Measurements from ENCODE around the gene FOXP4.

Gene FOXP4

DNA sequence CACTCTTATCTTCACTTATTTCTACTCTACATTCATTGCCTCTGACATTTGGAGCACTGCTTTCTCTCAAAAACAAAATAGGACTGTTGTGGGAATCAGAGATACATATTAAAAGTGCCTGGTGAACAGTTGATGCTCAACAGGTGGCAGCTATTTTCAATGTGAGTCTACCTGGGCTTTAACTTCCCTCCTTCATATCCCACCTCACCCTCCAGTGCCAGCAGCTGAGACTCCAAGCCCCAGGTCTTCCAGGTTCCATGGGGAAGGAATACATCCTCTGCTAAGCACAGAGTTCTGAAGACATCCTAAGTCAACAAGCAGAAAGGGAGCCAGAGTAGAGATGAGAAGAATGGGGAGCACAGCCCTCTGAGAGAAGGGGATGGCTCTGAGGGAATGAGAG, 7.0 kb upstream of the FOXP4 start:
- H3K9ac ChIP-seq (ENCODE audit: low read length): no peak overlapping the region
- no peaks in the 10 kb centered on the region for H3K9me3 ChIP-seq (ENCODE audit: low read length)
- TF ChIP-seq, protein P1, sequence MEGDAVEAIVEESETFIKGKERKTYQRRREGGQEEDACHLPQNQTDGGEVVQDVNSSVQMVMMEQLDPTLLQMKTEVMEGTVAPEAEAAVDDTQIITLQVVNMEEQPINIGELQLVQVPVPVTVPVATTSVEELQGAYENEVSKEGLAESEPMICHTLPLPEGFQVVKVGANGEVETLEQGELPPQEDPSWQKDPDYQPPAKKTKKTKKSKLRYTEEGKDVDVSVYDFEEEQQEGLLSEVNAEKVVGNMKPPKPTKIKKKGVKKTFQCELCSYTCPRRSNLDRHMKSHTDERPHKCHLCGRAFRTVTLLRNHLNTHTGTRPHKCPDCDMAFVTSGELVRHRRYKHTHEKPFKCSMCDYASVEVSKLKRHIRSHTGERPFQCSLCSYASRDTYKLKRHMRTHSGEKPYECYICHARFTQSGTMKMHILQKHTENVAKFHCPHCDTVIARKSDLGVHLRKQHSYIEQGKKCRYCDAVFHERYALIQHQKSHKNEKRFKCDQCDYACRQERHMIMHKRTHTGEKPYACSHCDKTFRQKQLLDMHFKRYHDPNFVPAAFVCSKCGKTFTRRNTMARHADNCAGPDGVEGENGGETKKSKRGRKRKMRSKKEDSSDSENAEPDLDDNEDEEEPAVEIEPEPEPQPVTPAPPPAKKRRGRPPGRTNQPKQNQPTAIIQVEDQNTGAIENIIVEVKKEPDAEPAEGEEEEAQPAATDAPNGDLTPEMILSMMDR (IDR thresholded peaks at IDR 0.05; ENCODE audit: low read length): no peak
- no peak for TF ChIP-seq EZH2 (IDR thresholded peaks at IDR 0.05; ENCODE audit: borderline replicate concordance, low read length)
- H3K36me3 ChIP-seq (ENCODE audit: insufficient read depth, low read length): no peaks in the 10 kb centered on the region
- H3K27me3 ChIP-seq (ENCODE audit: insufficient read depth, low read length): no peaks in the 10 kb centered on the region
- no peaks in the 10 kb centered on the region for H4K20me1 ChIP-seq (ENCODE audit: insufficient read depth, low read length)
- no peaks in the 10 kb centered on the region for H3K79me2 ChIP-seq (ENCODE audit: insufficient read depth, low read length)
- H3K4me3 ChIP-seq (ENCODE audit: low read depth, low read length, poor library complexity, severe bottlenecking): no peak overlapping the region
- no peaks in the 10 kb centered on the region for H3K9me2 ChIP-seq (ENCODE audit: low read depth, low read length)
- no peak overlapping the region for H3K4me2 ChIP-seq (ENCODE audit: low read length)
- no peak overlapping the region for H3K27ac ChIP-seq (ENCODE audit: low read depth, low read length, poor library complexity, severe bottlenecking)
- no peaks in the 10 kb centered on the region for H3K4me1 ChIP-seq (ENCODE audit: insufficient read depth, low read length, severe bottlenecking)
- no peak overlapping the region for H2AFZ ChIP-seq (ENCODE audit: low read length)
- H3F3A ChIP-seq (ENCODE audit: insufficient read depth, low read length): no peaks in the 10 kb centered on the region

DNA sequence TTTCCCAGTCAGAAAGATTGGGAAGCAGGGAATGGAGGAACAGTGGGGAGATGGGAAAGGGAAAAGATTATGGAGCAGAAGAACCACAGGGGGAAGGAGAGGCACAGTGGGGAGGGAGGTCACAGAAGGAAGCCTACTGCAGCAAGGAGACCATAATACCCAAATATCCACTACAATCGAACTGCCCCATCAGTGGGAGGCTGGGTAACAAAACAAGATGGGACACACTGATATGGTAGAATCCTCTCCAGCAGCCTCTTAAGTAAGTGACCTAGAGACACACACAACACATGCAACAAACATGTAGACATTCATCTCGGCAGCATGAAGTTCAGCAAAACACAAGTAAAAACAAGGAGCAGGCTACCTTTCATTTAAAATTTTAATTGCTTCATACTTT, 4.8 kb upstream of the FOXP4 start:
- H4K20me1 ChIP-seq (ENCODE audit: insufficient read depth, low read length): no peaks in the 10 kb centered on the region
- TF ChIP-seq, protein P1 (IDR thresholded peaks at IDR 0.05; ENCODE audit: low read length): no peak
- TF ChIP-seq EZH2 (IDR thresholded peaks at IDR 0.05; ENCODE audit: borderline replicate concordance, low read length): no peak
- H3K9me3 ChIP-seq (ENCODE audit: low read length): no peaks in the 10 kb centered on the region
- no peaks in the 10 kb centered on the region for H3F3A ChIP-seq (ENCODE audit: insufficient read depth, low read length)
- no peaks in the 10 kb centered on the region for H3K36me3 ChIP-seq (ENCODE audit: insufficient read depth, low read length)
- H2AFZ ChIP-seq (ENCODE audit: low read length): no peak overlapping the region
- no peak overlapping the region for H3K9ac ChIP-seq (ENCODE audit: low read length)
- no peaks in the 10 kb centered on the region for H3K27me3 ChIP-seq (ENCODE audit: insufficient read depth, low read length)
- H3K4me3 ChIP-seq (ENCODE audit: low read depth, low read length, poor library complexity, severe bottlenecking): no peak overlapping the region
- H3K9me2 ChIP-seq (ENCODE audit: low read depth, low read length): no peaks in the 10 kb centered on the region
- H3K79me2 ChIP-seq (ENCODE audit: insufficient read depth, low read length): no peaks in the 10 kb centered on the region
- no peak overlapping the region for H3K4me2 ChIP-seq (ENCODE audit: low read length)
- peaks cover 11% of the 10 kb centered on the region for H3K4me1 ChIP-seq (ENCODE audit: insufficient read depth, low read length, severe bottlenecking)
- no peak overlapping the region for H3K27ac ChIP-seq (ENCODE audit: low read depth, low read length, poor library complexity, severe bottlenecking)

DNA sequence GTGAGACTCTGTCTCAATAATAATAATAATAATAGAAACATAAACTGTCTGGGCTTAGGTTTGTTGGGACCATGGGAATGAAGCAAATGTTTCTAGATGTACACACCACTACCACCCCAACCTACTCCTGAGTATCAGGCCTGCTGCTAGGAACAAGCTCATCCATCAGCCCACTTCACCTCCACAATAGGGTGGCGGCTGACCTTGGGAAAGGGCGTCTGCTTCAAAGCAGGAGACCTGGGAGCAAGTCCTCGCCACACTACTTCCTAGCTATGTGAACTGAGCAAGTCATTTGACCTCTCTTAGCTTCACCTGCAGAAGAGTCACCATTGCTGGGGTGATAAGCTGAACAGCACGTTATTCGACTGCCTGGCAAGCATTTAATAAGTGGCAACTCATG, 3.1 kb upstream of the FOXP4 start:
- H3K27ac ChIP-seq (ENCODE audit: low read depth, low read length, poor library complexity, severe bottlenecking): no peak overlapping the region
- no peaks in the 10 kb centered on the region for H3K9me3 ChIP-seq (ENCODE audit: low read length)
- H3K36me3 ChIP-seq (ENCODE audit: insufficient read depth, low read length): no peaks in the 10 kb centered on the region
- no peaks in the 10 kb centered on the region for H3K9me2 ChIP-seq (ENCODE audit: low read depth, low read length)
- H2AFZ ChIP-seq (ENCODE audit: low read length): no peak overlapping the region
- TF ChIP-seq EZH2 (IDR thresholded peaks at IDR 0.05; ENCODE audit: borderline replicate concordance, low read length): no peak
- TF ChIP-seq, protein P1 (IDR thresholded peaks at IDR 0.05; ENCODE audit: low read length): no peak
- H3F3A ChIP-seq (ENCODE audit: insufficient read depth, low read length): no peaks in the 10 kb centered on the region
- no peaks in the 10 kb centered on the region for H4K20me1 ChIP-seq (ENCODE audit: insufficient read depth, low read length)
- H3K4me1 ChIP-seq (ENCODE audit: insufficient read depth, low read length, severe bottlenecking): peaks cover 23% of the 10 kb centered on the region
- H3K79me2 ChIP-seq (ENCODE audit: insufficient read depth, low read length): no peaks in the 10 kb centered on the region
- no peak overlapping the region for H3K9ac ChIP-seq (ENCODE audit: low read length)
- H3K27me3 ChIP-seq (ENCODE audit: insufficient read depth, low read length): no peaks in the 10 kb centered on the region; the same call in 1 of the 2 replicates
- no peak overlapping the region for H3K4me2 ChIP-seq (ENCODE audit: low read length)
- H3K4me3 ChIP-seq (ENCODE audit: low read depth, low read length, poor library complexity, severe bottlenecking): no peak overlapping the region

Data from OCI-LY1 (cell line).